ENCODE data around the gene SHQ1.

SHQ1 gene

DNA sequence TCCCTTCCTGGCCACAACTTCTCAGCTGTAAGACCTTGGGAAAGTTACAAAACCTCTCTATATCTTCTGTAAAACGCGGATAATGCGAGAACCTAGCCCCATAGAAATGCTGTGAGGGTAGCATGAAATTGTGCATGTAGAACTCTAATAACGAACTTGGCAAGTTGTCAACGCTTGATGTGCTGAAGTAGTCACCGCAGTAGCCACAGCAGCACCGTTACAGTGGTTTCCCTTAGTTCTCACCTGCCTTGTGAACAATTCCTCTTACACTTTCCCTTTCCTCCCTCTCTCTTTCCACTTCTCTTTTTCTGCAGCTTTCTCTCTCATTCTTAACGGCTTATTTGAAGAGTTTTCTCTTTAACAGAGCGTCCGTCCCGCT is 447 bp upstream of the SHQ1 start:
- DNase-seq (ENCODE audit: low spot score) (peak; percentile 22), FAIRE-seq (no peak)

DNA sequence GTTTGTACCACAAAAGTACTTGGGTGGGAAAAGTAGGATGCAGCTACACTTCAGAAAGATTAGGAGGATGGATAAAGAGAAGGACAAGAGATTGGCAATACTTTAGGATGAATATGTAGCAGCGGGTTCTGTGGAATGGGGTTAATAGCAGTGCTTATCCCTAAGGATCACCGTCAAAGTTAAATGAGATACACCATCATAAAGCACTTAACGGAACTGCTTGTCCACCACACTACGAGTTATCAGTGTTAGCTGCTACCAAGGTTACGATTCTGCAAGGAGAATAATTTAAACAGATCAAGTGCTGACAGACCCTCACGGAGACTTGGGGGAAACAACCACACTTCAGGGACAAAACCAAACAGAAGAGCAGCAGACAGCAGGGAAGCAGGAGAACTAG is 963 bp downstream of the SHQ1 start:
- DNase-seq (ENCODE audit: low spot score) (no peak), FAIRE-seq (no peak)

GRCh38 chr3:72846166-72846565 is 2.1 kb downstream of the SHQ1 start:
- DNase-seq (ENCODE audit: low spot score) (no peak), FAIRE-seq (no peak)

GRCh38 chr3:72844436-72844993 is 3.7 kb downstream of the SHQ1 start:
- FAIRE-seq (peak; percentile 77), DNase-seq (ENCODE audit: low spot score) (no peak)

- DNase-seq (ENCODE audit: low spot score) = no peak
- no peak for FAIRE-seq
Measured at GRCh38 chr3:72839057-72839456, 9.2 kb downstream of the SHQ1 start.

DNA sequence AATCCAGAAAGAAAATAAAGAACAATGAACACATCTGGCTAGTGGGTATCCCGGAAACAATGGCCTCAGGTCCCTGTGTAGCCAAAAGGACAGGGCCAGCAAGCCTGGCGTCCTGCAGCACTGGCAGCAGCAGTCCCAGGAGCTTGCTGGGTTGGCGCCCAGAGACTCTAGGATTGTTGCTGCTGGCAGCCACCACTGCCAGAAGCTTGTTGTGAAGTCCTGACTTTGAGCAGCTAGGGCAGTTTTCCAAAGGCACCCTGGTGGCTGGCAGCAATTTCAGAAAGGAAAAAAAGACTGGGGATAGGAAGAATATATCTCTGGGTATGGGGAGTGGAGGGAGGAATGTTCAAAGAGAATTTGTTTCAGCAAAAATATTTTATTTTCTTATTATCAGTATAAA is 11.3 kb downstream of the SHQ1 start:
- DNase-seq (ENCODE audit: low spot score) (no peak), FAIRE-seq (no peak)

- DNase-seq (ENCODE audit: low spot score) = no peak
- no peak for FAIRE-seq
Measured at GRCh38 chr3:72836416-72836815, 11.8 kb downstream of the SHQ1 start.

GRCh38 chr3:72830452-72831223 is 17.6 kb downstream of the SHQ1 start:
- peak; percentile 5 for FAIRE-seq

DNA sequence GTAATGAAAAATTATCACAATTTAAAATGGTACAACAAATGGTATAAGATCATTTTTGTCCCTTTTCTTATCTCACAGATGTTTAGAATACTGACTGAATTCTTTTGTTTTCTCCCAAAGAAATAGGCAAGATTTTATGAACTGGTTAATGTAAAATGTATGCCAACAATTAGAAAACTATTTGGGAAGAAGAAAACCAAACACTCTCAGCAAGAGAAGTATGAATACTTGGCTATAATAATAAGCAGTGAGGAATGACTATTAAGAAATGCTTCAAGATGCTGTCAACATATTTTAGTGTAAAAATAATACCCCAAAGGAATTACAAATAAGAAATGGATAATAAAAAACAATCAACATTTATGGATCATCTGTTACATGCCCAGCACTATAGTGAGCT is 18.5 kb downstream of the SHQ1 start:
- DNase-seq (ENCODE audit: low spot score) = no peak
- FAIRE-seq = no peak

More at GRCh38 chr3:72830452-72831223, 17.6 kb downstream of the SHQ1 start:
- no peak for DNase-seq (ENCODE audit: low spot score)

- FAIRE-seq (peak; percentile 28), DNase-seq (ENCODE audit: low spot score) (peak; percentile 55)
Measured at GRCh38 chr3:72821161-72821781, 27.0 kb downstream of the SHQ1 start.

DNA sequence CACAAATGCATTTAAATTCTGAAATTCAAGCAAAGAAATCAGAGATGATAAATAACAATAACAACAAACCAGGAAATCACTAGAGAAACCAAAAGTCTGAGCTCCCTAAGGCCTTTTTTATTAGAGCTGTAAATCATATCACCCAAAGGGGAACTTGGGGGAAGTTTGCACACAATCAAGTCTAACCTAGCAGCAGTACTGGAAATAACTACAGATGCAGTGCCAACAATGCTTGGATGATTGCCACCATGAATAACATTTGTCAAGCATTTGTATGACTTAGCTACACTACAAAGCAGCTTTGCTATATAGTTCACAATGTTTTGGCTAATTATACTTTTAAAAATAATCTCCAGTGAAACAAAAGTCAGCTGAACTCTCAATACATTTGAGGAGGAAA is 27.8 kb downstream of the SHQ1 start:
- DNase-seq (ENCODE audit: low spot score) = no peak
- FAIRE-seq = no peak

- DNase-seq (ENCODE audit: low spot score) (no peak), FAIRE-seq (no peak)
Measured at GRCh38 chr3:72818905-72819304, 29.3 kb downstream of the SHQ1 start.

DNA sequence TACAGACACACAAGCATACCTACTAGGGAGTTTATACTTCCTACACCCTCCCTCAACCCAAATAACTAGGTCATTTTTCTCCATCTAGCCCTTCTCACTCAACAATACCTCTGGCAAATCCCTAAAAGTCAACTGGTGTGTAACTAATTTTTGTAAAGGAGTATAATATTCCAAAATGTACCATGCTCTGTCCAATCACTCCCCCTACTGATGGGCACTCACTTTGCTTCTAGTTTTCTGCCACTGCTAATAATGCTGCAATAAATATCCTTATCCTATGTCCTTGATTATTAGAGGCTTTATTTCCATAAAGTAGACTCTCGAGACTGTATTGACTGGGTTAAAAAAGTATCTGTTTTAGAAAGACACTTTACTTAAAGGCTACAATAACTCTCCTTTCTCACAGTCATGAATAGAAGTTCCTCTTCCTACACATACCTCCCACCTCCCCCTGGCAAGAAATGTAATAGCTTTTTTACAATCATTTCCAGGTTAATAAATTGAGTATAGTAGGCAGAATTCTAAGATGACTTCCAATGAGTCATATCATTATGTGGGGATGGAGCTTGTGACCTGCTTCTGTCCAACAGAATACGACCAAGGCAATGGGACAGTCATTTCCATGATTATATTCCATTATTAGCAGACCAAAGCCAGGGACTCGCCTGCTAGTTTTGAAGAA is 30.0 kb downstream of the SHQ1 start:
- DNase-seq (ENCODE audit: low spot score) (peak; percentile 17), FAIRE-seq (no peak)

DNA sequence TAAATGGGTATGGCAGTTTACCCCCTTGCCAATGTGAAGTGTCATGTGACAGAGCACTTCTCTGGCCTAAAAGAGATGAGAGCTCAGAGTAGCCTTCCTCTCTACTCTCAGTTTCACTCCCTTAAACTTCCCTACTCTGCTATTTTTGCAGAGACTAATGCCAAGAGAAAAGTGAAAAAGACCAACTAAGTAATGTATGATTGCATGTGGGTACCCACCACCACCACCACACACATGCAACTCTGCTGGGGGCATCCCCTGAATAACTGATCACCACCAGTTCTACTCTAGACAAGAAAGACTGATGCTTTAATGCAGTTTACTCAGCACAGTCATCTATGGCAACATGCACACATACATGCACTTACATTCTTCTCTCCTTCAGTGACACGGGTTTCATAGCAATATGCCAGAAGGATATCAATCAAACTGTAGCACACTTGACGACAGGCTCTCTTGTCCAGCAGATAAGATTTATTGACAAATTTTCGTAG is 31.3 kb downstream of the SHQ1 start:
- no peak for FAIRE-seq
- DNase-seq (ENCODE audit: low spot score) = no peak

- no peak for FAIRE-seq
- DNase-seq (ENCODE audit: low spot score) = no peak
Measured at GRCh38 chr3:72814308-72814707, 33.9 kb downstream of the SHQ1 start.

DNA sequence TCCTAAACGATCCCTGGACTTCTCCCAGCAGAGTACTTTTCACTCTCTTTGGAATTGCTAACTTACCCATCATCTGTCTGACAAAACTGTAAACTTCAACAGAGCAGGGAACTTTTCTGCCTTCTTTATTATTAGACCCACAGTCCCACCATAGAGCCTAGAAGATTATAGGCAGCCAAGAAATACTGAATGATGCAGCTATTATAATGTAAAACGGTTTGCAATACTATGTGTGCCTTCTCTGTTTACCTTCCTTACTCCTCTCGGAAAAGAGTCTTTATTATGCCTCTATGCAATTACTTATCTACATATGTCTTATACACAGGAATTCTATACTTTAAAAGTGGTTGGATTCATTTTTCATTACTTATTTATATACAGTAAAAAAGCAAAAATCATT is 36.0 kb downstream of the SHQ1 start:
- DNase-seq (ENCODE audit: low spot score) (no peak), FAIRE-seq (no peak)

DNA sequence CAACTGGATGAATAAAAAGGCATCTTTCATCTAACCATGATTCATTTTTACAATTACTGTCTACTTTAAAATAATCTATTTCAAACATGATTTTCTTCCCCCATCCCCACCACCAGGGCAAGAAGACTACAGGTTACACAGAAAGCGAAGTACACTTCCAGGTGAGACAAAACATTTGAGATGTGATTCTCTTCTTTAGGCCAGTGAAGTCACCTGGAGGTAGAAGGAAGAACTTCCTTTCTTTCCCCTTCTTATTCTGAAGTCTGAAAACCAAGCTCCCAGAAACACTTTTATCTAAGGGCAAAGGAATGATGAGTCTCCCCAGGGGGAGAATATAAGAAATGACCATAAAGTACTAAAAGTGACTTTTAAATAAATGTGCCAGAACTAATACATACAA is 36.7 kb downstream of the SHQ1 start:
- no peak for FAIRE-seq
- no peak for DNase-seq (ENCODE audit: low spot score)

- FAIRE-seq = no peak
- no peak for DNase-seq (ENCODE audit: low spot score)
Measured at GRCh38 chr3:72810659-72811434, 37.4 kb downstream of the SHQ1 start.

DNA sequence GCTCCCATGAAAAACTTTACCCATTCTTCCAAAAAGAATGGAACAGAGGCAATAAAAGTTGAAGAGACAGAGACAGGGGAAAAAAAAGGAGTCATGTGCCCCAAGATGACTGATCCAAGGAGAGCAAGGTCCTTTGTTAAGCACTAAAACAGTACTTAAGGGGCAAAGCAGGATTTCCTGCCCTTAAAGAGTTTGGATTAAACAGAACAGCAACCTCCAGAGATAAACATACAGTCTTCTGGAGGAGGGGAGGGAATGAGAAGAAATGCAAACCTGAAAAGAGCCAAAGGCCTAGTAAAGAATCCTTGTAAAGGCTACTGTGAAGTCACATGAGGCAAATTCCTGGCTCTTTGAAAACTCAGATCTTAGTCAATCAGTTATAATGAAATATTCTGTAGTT is 38.2 kb downstream of the SHQ1 start:
- FAIRE-seq (no peak), DNase-seq (ENCODE audit: low spot score) (no peak)

DNA sequence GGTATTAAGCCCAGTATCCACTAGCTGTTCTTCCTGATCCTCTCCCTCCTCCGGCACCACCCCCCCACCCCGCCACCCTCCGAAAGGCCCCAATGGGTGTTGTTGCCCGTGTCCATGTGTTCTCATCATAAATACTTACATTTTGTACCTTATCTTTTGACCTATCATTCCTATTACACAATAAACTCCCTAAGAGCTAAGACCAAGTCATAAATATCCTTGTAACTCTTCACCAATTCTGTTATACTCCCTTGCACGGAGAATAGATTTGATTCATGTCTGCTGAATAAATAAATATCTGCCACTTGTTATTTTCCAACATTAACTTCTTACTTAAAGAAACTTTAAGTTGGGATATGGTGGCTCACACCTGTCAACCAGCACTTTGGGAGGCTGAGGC is 43.9 kb downstream of the SHQ1 start:
- FAIRE-seq (no peak), DNase-seq (ENCODE audit: low spot score) (no peak)

DNA sequence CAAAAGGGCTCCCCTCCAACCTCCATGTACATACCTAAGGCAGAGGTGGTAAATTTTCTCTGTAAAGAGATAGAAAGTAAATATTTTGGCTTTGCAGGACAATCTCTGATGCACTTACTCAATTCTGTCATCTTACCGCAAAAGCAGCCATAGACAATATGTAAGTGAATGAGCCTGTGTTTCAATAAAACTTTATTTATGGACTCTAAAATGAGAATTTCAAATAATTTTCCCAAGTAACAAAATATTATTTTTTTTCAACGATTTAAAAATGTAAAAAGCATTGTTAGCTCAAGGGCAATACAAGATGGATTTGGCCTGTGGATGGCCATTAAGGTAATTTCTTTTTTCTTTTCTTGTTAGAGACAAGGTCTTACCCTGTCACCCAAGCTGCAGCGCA is 44.7 kb downstream of the SHQ1 start:
- FAIRE-seq (no peak), DNase-seq (ENCODE audit: low spot score) (no peak)

Measured in RCC 7860 (cell line).